LNCAP (cell line): ENCODE results near the gene NUDT8.

Experiments
- CTCF ChIP-seq: fragments of 450-650 bp; IDR thresholded peaks from 2 replicates; pipeline ENCODE4 v1.5.1; 2017; ENCODE audit warnings: mild to moderate bottlenecking

NUDT8 gene

DNA sequence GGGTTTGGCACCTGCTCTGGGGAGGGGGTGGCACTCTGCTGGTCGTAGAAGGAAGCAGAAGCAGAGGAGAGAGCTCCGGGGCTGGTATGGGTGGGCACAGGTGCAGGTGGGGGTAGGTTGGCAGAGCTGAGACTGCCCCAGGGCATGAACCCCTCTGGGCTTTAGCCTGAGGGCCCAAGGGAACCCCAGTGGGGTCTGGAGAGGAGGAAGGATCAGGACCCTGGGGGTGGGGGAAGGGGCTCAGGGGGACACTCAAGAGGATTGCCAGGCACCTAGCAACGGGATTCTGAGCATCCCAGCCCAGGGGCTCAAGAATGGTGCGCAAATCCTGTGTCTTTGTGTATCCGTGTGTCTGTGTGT lies 38.4 kb upstream of the NUDT8 start:
- no peak for TF ChIP-seq CTCF

DNA sequence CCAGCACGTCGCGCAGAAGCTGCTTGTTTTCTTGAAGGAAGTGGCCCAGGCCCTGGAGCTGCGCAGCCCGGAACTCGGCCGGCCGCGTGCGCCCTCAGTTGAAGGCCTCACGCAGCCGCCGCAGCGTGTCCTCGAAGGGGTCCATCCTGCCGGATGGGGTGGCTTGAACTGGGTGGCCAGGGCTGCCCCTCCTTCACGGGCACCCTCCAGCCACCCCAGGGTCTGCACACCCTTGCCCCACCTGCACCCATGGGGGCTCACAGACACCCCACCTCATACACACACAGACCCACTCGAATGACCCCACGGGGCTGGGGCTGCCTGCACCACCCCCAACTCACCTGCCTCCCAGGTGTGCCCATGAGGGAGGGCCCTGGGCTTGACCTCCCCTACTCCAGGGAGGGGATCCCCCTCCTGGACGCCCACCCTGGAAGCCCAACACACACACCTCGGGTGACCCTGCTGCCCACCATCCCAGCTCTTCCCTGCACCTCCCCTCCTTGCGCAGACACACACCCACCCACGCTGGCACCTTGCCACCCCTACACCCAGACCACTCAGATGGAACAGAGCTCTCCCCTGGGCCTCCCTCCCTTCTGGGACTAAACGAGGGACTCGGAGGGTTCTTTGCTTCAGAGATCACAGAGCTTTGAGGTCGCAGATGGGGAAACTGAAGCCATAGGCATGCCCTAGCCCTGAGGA lies 37.9 kb upstream of the NUDT8 start:
- TF ChIP-seq CTCF, result no peak

DNA sequence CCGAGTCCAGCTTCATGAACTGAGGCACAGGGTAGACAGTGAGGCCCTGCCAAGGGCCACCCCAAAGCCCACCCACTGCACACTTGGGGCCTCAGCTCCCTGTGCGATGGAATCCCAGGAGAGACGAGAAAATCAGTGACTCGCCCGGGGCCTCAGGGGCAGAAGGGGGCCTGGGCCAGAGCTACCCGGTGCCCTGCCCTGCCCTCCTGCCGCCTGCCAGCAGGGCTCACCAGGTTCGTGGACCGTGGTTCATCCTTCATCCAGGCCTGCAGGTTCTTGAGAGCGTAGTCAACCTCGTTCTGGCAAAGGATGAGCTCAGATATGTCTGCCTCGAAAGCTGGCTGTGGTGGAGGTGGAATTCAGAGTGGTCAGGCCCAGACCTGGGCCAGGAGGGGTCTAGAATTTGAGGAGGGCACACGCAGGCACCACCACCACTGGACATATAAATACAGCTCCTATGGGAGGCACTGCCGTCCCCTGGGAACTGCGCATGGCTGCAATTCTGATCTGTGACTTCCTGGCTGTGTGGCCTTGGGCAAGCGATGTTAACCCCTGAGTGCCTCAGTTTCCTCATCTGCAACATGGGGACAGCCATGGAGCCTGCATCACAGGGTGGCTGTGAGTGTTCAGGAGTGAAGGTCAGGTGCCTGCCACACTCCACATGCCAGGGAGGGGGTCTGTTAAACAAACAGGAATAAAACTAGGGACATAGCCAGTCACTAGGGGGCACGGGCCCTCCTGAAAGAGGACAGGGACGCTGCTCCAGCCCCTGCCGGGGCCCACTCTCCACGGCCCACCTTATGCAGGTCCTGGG lies 37.1 kb upstream of the NUDT8 start:
- no peak for TF ChIP-seq CTCF

- no peak for TF ChIP-seq CTCF
These were observed 36.5 kb upstream of the NUDT8 start for GRCh38 chr11:67666303-67666645.

DNA sequence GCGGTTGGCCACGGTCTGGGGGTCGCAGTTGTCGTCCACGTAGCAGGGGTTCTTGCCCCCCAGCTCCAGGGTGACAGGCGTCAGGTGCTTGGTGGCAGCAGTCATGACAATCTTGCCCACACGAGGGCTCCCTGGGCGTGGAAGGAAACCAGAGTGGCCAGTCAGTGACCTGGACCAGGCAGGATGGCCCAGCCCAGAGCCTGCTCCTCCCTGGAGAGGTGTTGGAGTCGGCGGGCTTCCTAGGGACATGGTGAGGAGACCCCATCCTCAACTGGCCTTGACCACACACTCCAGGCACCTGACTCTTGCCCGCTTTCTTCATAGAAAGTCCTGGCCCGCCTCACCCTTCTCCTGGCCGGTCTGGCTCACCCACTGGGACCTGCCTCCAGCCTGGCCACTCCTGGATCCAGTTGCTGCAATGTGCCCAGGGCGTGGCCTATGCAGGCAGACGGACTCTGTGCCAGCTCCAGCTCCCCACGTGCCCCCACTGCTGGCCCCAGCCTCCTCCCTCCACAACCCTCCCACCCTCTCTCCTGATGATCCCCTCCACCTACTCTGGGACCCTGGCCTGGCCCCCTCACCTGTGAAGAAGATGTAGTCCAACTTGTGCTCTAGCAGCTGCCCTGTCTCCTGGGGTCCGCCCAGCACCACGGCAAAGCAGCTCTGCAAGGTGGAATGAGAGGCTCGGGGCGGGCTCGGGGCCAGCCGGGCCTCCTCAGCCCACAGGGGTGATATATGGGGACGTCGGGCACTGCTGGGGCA lies 36.0 kb upstream of the NUDT8 start:
- peak; percentile 40; the same call in 1 of the 2 replicates for TF ChIP-seq CTCF

- no peak for TF ChIP-seq CTCF
These were observed 35.2 kb upstream of the NUDT8 start for GRCh38 chr11:67664696-67665540.

- no peak for TF ChIP-seq CTCF
These were observed 34.5 kb upstream of the NUDT8 start for GRCh38 chr11:67664213-67664585.
